Coronary artery (tissue), 2 donors: Measurements from ENCODE around the gene UROC1.

Experiments
- DNase-seq: peaks from one replicate; pipeline ENCODE4 v3.0.0-alpha.2; 2017; ENCODE audit warnings: low spot score
- H3K27ac ChIP-seq, 2 donors: fragments of 200-600 bp; sonication (generic); one replicate each; pipeline ENCODE4 v1.5.1; 2016 to 2019
- H3K4me3 ChIP-seq: fragments of 200-600 bp; sonication (generic); 2 replicates; pipeline ENCODE4 v1.5.1; 2016; ENCODE audit warnings: mild to moderate bottlenecking, moderate library complexity
- TF ChIP-seq, protein P1 (sequence below): fragments of 200-600 bp; sonication (generic); IDR thresholded peaks from one replicate; pipeline ENCODE4 v1.5.1; 2019; ENCODE audit warnings: antibody characterized with exemption

UROC1 gene

DNA sequence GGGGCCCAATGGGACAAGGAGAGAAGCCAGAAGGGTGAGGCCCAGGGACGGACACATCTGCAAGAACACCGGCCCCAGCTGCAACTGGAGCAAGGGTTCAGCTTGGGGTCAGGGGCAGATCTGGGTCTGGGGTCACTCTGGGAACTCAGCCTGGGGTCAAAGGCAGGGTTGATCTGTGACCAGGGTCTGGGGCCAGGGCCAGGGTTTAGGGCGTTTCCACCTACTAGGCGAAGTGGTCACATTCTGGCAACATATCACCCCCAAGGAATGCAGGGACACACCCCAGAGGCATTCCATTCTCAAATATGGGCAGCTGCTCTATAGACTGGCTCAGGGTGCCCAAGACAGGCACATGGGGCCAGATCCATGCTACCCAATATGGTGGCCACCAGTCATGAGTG lies 9.0 kb downstream of the UROC1 start:
- Histone ChIP-seq H3K27ac (no peak overlapping the region), H3K4me3 (no peak overlapping the region)
- no peak for DNase-seq
- TF ChIP-seq, protein P1, sequence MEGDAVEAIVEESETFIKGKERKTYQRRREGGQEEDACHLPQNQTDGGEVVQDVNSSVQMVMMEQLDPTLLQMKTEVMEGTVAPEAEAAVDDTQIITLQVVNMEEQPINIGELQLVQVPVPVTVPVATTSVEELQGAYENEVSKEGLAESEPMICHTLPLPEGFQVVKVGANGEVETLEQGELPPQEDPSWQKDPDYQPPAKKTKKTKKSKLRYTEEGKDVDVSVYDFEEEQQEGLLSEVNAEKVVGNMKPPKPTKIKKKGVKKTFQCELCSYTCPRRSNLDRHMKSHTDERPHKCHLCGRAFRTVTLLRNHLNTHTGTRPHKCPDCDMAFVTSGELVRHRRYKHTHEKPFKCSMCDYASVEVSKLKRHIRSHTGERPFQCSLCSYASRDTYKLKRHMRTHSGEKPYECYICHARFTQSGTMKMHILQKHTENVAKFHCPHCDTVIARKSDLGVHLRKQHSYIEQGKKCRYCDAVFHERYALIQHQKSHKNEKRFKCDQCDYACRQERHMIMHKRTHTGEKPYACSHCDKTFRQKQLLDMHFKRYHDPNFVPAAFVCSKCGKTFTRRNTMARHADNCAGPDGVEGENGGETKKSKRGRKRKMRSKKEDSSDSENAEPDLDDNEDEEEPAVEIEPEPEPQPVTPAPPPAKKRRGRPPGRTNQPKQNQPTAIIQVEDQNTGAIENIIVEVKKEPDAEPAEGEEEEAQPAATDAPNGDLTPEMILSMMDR: no peak

DNA sequence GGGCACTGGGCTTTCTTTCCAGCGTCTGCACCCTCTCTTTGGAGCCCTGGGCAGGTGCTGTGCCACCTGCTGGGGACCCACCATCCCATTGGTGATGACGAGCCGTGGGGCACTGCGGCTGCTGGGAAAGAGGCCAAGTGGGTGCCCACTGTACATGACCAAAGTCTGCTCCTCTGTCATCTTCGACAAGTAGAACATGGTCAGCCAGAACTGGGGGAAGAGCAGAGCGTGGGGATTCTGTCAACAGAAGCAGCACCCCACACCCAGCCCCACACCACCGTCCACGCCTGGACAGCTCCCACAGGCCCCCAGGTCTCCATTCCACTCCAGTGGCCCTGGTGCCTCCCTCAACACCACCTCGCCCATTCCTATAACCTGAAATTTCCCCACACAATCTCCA lies 9.7 kb downstream of the UROC1 start:
- no peak overlapping the region for H3K27ac ChIP-seq
- no peak overlapping the region for H3K4me3 ChIP-seq
- DNase-seq: no peak
- TF ChIP-seq, protein P1: no peak

DNA sequence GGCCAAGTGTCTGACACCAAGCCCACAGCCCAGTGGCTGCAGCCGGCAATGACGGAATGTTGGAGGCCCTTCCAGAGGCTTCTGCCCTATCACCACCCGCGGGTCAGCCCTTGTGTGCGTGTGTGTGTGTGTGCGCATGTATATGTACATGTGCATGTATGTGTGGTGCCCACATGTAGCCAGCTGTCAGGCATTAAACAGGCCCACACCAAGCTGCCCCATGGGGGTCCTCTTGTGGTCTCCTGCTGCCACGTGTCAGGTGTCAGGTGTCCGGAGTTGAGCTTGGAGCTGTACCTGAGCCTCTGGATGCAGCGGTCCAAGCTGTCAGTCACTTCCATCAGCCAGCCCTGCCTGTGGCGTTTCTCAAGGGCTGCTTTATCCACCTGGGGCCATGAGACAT lies 13.9 kb downstream of the UROC1 start:
- no peak for DNase-seq
- no peak overlapping the region for H3K4me3 ChIP-seq
- TF ChIP-seq, protein P1: no peak
- H3K27ac ChIP-seq: no peak overlapping the region

DNA sequence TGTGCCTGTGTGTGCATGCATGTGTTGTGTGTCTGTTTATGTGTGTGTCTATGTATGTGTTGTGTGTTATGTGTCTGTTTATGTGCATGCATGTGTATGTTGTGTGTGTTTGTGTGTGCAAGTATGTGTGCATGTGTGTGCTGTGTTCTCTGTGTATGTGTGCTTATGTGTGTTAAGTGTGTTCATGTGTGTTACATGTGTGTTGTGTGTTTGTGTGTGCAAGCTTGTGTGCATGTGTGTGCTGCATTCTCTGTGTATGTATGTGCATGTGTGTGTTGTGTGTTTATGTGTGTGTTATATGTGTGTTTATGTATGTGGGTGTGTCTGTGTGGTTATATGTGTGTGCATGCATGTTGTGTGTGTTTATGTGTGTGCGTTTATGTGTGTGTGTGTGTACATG lies 14.9 kb downstream of the UROC1 start:
- no peak for DNase-seq
- Histone ChIP-seq H3K27ac (no peak overlapping the region), H3K4me3 (no peak overlapping the region)
- TF ChIP-seq, protein P1: no peak

DNA sequence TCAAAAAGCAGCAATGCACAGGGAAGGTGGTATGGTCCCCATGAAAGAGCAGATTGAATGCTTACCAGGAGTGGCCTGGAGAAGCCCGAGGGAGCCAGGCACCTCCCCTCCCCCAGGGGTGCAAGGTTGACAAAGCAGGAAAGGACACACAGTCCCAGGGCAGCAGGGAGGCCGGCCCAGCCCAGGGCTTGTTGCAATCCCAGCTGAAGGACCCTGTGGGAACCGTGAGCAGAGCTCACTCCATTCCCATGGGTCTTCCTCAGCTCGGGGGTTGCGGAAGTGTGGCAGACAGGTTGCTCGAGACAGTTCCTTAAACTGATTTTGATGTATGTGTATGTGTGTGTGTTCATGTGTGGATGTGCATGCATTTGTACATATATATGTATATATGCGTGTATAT lies 15.8 kb downstream of the UROC1 start:
- no peak for DNase-seq
- TF ChIP-seq, protein P1: no peak

DNA sequence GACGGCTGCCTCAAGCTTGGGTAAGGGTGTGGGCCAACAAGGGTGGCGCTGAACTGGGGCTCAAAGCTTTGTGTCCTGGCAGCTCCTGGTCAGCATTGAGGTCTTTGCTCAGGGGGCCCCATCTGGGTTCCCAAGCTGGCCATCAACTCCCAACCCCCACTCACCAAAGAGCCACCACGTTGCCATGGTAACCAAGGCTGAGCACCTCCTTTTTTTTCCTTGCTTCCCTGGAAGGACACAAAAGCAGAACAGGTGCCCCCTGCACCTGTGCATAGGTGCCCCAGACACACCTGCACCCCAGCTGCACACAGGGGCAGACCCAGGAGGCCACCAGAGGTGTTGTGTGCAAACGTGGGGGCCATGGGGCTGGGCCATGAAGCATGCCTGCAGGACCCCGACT lies 16.5 kb downstream of the UROC1 start:
- Histone ChIP-seq H3K4me3 (no peak overlapping the region), H3K27ac (no peak overlapping the region)
- TF ChIP-seq, protein P1: no peak
- DNase-seq: no peak

More for the DNA sequence above, 15.8 kb downstream of the UROC1 start:
- no peak overlapping the region for H3K27ac ChIP-seq
- no peak overlapping the region for H3K4me3 ChIP-seq

DNA sequence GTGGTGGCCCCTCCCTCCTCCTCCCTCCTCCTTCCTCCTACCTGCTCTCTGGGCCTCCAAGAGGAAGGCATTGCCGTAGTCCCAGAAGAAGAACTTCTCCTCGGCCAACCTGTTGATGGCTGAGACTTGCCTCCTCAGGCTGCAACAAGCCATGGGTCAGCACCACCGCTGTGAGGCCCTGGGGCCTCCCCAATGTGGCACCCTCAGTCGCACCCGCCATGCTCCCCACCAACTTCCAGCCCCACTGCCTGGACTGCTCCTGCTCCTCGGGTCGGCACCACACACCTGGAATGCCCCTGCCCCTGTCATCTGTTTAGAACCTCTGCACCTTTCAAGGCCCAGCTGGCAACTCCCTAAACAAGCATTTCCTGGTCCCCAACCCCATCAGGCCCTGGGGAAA lies 17.6 kb downstream of the UROC1 start:
- no peak overlapping the region for H3K4me3 ChIP-seq
- no peak overlapping the region for H3K27ac ChIP-seq
- TF ChIP-seq, protein P1: no peak
- DNase-seq: no peak
